ENCODE data around the gene DLG5.

GRCh38 chr10:77922055-77922454, 4.5 kb downstream of the DLG5 start:
- TF ChIP-seq CTCF (IDR thresholded peaks at IDR 0.05) (no peak), POLR2A (IDR thresholded peaks at IDR 0.05) (no peak)

Data from Peyer's patch (tissue), 4 donors.